HG02973 (cell line): ENCODE data around the gene RNASE8.

Experiments used
- ATAC-seq: cut with Tn5 transposase; IDR thresholded peaks from one replicate; pipeline ENCODE4 v1.9.1; 2021; ENCODE audit warnings: moderate library complexity; ENCODE audit not compliant: unreplicated experiment

Gene RNASE8

GRCh38 chr14:21071225-21072030 is 13.8 kb downstream of the RNASE8 start:
- peak; percentile 56 for ATAC-seq

- no peak for ATAC-seq
Measured at GRCh38 chr14:21072031-21072473, 14.4 kb downstream of the RNASE8 start.

- ATAC-seq, result no peak
Measured at GRCh38 chr14:21072781-21073339, 15.2 kb downstream of the RNASE8 start.

GRCh38 chr14:21073921-21074320 is 16.3 kb downstream of the RNASE8 start:
- ATAC-seq, result no peak

- no peak for ATAC-seq
Measured at GRCh38 chr14:21074398-21075272, 17.0 kb downstream of the RNASE8 start.

GRCh38 chr14:21075719-21076437 is 18.3 kb downstream of the RNASE8 start:
- no peak for ATAC-seq

- ATAC-seq, result no peak
Measured at GRCh38 chr14:21077672-21078071, 20.1 kb downstream of the RNASE8 start.

- ATAC-seq, result no peak
Measured at GRCh38 chr14:21078287-21078686, 20.7 kb downstream of the RNASE8 start.

- ATAC-seq, result no peak
Measured at GRCh38 chr14:21078726-21079125, 21.1 kb downstream of the RNASE8 start.

- ATAC-seq, result no peak
Measured at GRCh38 chr14:21081521-21082142, 24.0 kb downstream of the RNASE8 start.

GRCh38 chr14:21083565-21084325 is 26.1 kb downstream of the RNASE8 start:
- ATAC-seq, result no peak

GRCh38 chr14:21084396-21084795 is 26.8 kb downstream of the RNASE8 start:
- no peak for ATAC-seq

GRCh38 chr14:21084998-21085853 is 27.6 kb downstream of the RNASE8 start:
- ATAC-seq, result no peak

- ATAC-seq, result no peak
Measured at GRCh38 chr14:21086908-21087293, 29.3 kb downstream of the RNASE8 start.

- peak; percentile 62 for ATAC-seq
Measured at GRCh38 chr14:21087294-21088091, 29.9 kb downstream of the RNASE8 start.

GRCh38 chr14:21088687-21089086 is 31.1 kb downstream of the RNASE8 start:
- ATAC-seq, result no peak

GRCh38 chr14:21089271-21089670 is 31.6 kb downstream of the RNASE8 start:
- ATAC-seq, result no peak

GRCh38 chr14:21089877-21090193 is 32.2 kb downstream of the RNASE8 start:
- ATAC-seq, result no peak
